ENCODE data around the gene ESRRB.
A peak's percentile ranks its signal among the peaks of the same experiment; 100 is the strongest.

Gene ESRRB

GRCh38 chr14:76375947-76376404, at the start of gene ESRRB:
ESRRB (plus strand) TSS chr14:76376137; CDS start chr14:76376402, 265 bp downstream.
- peak; percentile 64 for DNase-seq (ENCODE audit: low read depth, low spot score)

DNA sequence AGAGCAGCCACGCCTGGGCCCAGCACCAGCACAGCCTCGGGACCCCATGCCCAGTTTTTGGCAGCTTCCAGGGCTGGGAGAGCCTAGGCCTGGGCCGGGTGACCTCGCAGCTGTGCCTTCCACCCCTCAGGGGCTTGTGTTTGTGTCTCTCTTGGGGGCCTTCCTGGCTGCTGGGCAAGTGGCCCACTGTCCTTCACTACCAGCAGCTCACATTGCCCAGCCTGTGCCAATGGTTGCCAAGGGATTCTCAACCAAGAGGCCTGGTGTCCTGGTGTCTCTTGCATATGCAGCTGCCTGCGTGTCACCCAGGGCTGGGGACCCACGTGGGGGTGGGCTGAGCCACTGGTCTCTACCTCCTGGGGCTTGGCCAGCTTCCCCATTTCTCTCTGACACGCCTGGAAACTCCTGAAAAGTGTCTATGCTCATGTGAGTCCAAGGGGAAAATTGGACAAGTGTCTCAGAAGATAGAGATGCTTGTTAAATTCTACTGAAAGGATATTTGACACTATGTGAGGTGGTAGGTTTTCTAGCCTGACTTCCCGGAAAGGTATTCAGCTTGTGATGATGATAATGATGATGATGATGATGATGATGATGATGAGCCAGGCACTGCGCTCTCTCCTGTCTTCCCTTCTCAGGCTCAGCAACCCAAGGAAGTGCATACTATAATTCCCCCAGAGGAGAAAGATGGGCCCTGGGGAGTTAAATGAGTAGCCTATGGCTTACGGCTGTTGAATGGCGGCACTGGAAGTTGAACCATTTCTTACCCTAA, 48.8 kb upstream of the ESRRB start:
- no peak for DNase-seq (ENCODE audit: low read depth, low spot score)

- DNase-seq (ENCODE audit: low read depth, low spot score) = no peak
Measured at GRCh38 chr14:76328457-76329137, 47.3 kb upstream of the ESRRB start.

GRCh38 chr14:76329154-76329928, 46.6 kb upstream of the ESRRB start:
- DNase-seq (ENCODE audit: low read depth, low spot score) = peak; percentile 36

DNA sequence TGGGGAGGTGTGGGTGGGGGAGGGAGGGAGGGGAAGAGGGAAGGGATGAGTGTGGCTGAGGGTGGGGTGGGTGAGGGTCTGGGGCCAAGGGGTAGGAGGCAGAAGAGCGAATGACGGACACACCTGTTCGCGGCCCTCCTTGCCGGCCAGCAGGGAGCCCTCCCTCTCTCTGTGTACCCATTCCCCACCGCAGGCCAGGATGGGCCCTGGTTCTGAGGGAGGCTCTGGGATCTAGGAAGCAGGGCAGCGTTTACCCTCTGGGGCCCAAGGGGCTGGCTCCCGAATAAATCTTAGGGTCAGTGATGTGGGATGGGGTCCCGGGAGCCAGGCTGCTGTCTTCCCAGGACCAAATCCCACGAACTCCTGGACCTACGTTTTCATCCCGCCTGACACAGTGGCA, 46.0 kb upstream of the ESRRB start:
- no peak for DNase-seq (ENCODE audit: low read depth, low spot score)

- DNase-seq (ENCODE audit: low read depth, low spot score) = no peak
Measured at GRCh38 chr14:76330411-76331327, 45.3 kb upstream of the ESRRB start.

GRCh38 chr14:76331328-76332011, 44.5 kb upstream of the ESRRB start:
- no peak for DNase-seq (ENCODE audit: low read depth, low spot score)

- DNase-seq (ENCODE audit: low read depth, low spot score) = no peak
Measured at GRCh38 chr14:76333664-76334063, 42.3 kb upstream of the ESRRB start.

- no peak for DNase-seq (ENCODE audit: low read depth, low spot score)
Measured at GRCh38 chr14:76334316-76334715, 41.6 kb upstream of the ESRRB start.

GRCh38 chr14:76336876-76337275, 39.1 kb upstream of the ESRRB start:
- no peak for DNase-seq (ENCODE audit: low read depth, low spot score)

DNA sequence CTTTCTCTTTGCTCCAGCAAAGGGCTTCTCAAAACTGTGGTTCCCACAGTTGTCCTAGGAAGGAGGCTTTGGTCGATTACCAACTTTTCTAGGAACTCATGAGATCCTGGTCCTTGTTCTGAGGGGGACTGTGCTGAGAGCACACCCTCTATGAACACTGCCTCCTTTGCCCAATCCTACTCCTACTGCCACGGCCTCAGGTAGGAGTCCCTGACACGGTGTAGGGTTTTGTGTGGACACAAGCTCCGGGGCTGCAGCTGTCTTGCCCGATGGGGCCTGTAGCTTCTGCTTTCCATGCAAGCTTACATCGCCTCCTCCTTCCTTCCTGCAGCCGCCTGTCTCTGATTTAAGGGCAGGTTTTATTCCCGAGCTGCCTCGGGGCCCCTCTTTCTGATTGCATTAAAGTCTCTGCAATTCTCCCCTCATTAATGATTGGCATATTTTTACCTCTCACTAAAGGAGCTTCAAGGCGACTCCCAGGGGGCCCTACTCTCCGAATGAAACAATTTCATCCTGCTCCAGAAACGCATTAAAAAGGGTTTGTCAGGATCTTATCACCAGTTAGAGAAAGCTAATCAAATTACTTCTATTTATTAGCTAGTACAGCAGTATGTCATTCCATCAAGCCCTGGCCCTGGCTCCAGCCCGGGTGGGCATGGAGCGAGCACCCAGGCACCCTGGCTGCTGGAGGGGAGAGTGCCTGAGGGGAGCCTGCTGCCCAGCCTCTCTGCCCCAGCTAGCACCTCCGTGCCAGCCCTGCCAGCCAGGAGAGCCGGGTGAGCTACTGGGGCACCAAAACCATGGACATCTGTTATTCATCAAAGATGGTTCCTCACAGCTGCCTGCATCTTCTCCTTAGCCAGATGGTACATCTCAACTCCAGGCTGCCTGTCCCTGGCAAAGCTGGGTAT, 38.0 kb upstream of the ESRRB start:
- DNase-seq (ENCODE audit: low read depth, low spot score) = no peak

- no peak for DNase-seq (ENCODE audit: low read depth, low spot score)
Measured at GRCh38 chr14:76339728-76340615, 36.0 kb upstream of the ESRRB start.

DNA sequence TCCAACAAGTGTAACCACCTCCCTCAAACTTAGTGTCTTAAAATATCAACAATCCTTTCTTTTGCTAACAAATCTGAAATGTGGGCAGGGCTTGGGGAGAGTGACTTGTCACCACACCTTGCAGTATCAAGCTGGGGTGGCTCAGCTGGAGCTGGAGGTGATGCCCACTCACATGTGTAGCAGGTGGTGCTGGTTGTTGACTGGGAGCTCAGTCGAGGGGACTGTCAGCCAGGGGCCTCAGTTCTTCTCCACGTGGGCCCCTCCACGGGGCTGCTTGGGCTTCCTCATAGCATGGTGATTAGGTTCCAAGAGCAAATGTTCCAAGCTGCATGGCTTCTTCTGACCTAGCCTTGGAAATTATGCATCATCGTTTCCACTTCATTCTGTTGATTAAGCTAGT, 32.6 kb upstream of the ESRRB start:
- no peak for DNase-seq (ENCODE audit: low read depth, low spot score)

DNA sequence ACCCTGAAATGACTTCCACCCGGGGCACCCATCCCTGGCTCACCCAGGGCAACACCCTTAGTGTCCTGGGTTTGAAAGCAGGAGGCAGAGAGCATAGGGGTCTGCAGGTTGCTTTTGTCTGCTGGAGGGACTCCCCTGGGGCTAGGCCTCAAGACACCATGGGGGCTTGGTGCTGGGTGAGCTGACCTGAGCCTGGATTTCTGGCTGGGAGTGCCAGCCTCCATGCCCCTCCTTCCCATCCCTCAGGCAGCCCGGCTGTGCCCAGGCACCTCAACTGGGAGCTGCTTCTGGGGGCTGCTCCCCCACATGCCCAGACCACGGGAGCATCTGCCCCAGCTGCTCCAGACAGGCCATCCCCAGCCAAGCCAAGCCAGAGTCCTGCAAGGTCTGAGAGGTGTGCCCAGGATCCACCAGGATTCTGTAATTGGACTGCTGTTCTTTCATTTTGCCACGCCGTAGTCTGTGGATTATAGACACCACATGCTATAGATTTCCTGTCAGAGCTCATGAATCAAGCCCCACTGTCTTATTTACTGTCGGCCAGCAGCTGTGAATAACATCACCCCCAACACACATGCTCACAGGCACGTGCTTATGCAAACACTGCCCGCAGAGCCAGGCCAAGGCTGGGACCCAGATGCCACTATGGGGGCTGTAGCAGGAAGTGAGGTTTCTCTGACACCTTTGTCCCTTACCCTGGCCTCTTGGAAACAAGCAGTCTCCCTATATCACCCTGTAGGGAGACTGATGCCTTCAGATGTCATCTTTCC, 29.4 kb upstream of the ESRRB start:
- no peak for DNase-seq (ENCODE audit: low read depth, low spot score)

DNA sequence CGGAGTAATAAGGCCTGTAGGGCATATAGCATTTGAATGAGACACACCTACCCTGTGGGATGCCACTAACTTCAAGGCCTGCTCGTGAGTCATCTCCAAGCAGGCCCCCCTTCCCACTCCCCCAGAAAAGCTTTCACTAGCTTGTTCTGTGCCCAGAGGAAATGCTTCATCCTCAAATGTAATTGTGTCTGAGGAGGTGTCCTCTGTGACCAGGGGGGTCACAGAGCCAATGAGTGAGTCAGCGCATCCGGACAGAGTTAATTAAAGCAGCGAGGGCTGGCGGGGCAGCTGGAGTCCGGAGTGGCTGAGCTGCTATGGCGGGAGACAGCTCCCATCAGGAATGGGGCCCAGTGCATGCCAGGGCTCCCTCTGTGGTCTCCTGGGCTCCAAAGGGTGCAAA, 27.0 kb upstream of the ESRRB start:
- peak; percentile 79 for DNase-seq (ENCODE audit: low read depth, low spot score)

- no peak for DNase-seq (ENCODE audit: low read depth, low spot score)
Measured at GRCh38 chr14:76349993-76350392, 25.9 kb upstream of the ESRRB start.

DNA sequence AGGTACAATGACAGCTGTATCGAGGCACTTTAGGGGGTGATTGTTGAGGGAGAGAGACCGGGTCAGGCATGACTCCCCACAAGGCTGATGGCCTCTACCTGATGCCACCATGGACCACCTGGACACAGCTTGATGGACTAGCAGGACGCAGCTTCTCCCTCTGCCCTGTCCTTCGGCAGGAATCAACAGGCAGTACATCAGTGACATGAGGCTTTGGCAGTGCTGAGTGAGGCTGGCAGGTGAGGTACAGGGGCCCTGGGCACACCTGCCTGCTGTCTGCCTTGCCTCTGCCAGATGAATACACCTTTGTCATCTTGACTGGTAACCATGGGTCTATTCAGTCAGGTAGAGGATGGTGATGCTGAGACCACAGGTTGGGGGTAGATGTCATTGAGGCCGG, 25.3 kb upstream of the ESRRB start:
- DNase-seq (ENCODE audit: low read depth, low spot score) = no peak

- no peak for DNase-seq (ENCODE audit: low read depth, low spot score)
Measured at GRCh38 chr14:76351941-76352340, 24.0 kb upstream of the ESRRB start.
